Smooth muscle cell (in vitro differentiated cells): ENCODE measurements around the gene PRKD1. TPM values are rescaled to one million over a fixed set of nuclear protein-coding genes. Genes with fewer than 3 reads are reported as not detected.

Source experiments
- DNase-seq: peaks from one replicate; lab custom pipeline; 2025; ENCODE audit not compliant: unreplicated experiment; lab: John Stamatoyannopoulos, UW
- H2AFZ ChIP-seq: fragments of 200-600 bp; sonication (generic); 2 replicates; pipeline ENCODE4 v1.6.0; 2016; ENCODE audit warnings: antibody characterized with exemption, low read depth, mild to moderate bottlenecking
- H3F3A ChIP-seq: fragments of 200-600 bp; sonication (generic); 2 replicates; pipeline ENCODE4 v1.6.0; 2017; ENCODE audit warnings: antibody characterized with exemption, low read depth
- H3K27ac ChIP-seq: fragments of 200-600 bp; sonication (generic); 2 replicates; pipeline ENCODE4 v1.5.1; 2016; ENCODE audit warnings: low read depth, mild to moderate bottlenecking
- H3K27me3 ChIP-seq: fragments of 200-600 bp; sonication (generic); 2 replicates; pipeline ENCODE4 v1.6.1; 2016; ENCODE audit warnings: low read depth, mild to moderate bottlenecking
- H3K36me3 ChIP-seq: fragments of 200-600 bp; sonication (generic); 2 replicates; pipeline ENCODE4 v1.5.1; 2016; ENCODE audit warnings: low read depth
- H3K4me1 ChIP-seq: fragments of 200-600 bp; sonication (generic); 2 replicates; pipeline ENCODE4 v1.5.1; 2016; ENCODE audit warnings: low read depth
- H3K4me2 ChIP-seq: fragments of 200-600 bp; sonication (generic); 2 replicates; pipeline ENCODE4 v1.6.0; 2016; ENCODE audit warnings: mild to moderate bottlenecking
- H3K4me3 ChIP-seq: fragments of 200-600 bp; sonication (generic); 2 replicates; pipeline ENCODE4 v1.5.1; 2016; ENCODE audit warnings: mild to moderate bottlenecking
- H3K79me2 ChIP-seq: fragments of 200-600 bp; sonication (generic); 2 replicates; pipeline ENCODE4 v1.6.0; 2016; ENCODE audit warnings: low read depth, mild to moderate bottlenecking
- H3K9ac ChIP-seq: fragments of 200-600 bp; sonication (generic); 2 replicates; pipeline ENCODE4 v1.6.0; 2016; ENCODE audit warnings: low read depth
- H3K9me3 ChIP-seq: fragments of 200-600 bp; sonication (generic); replicated peaks from 2 replicates; pipeline ENCODE4 v1.5.1; 2016; ENCODE audit warnings: low read depth
- H4K20me1 ChIP-seq: fragments of 200-600 bp; sonication (generic); 2 replicates; pipeline ENCODE4 v1.6.0; 2016; ENCODE audit warnings: low read depth
- CTCF ChIP-seq: fragments of 200-600 bp; sonication (generic); IDR thresholded peaks from 2 replicates; pipeline ENCODE4 v1.5.1; 2017; ENCODE audit warnings: borderline replicate concordance, mild to moderate bottlenecking, antibody characterized with exemption; ENCODE audit not compliant: insufficient read depth, poor library complexity, severe bottlenecking
- WGBS: methylation state at CpG from one replicate; pipeline ENCODE4 v1.1.7; 2016; ENCODE audit warnings: low lambda C conversion rate; 5-methylcytosine and 5-hydroxymethylcytosine counted together
- polyA plus RNA-seq: library from polyadenylated mRNA; unstranded; fragments of >200 nt; fragmentation: Nextera tagmentation; extraction: Ambion mirVana; gene quantifications from 2 replicates; pipeline ENCODE4 v1.2.1, GENCODE V29; 2016
- total RNA-seq: library from RNA; depleted of rRNA; stranded (reverse); fragments of >200 nt; gene quantifications from 2 replicates; pipeline ENCODE4 v1.2.3, GENCODE V29; 2014

Gene PRKD1
- total and polyA plus RNA-seq, 2 experiments from 2014 or later, result 3.7 to 7.2 TPM

- Histone ChIP-seq H3F3A (no peaks in the 10 kb centered on the region), H4K20me1 (no peaks in the 10 kb centered on the region), H3K4me2 (no peak overlapping the region), H3K4me1 (no peaks in the 10 kb centered on the region), H3K79me2 (no peaks in the 10 kb centered on the region), H3K27ac (no peak overlapping the region), H3K9me3 (no peaks in the 10 kb centered on the region), H2AFZ (no peak overlapping the region), H3K27me3 (no peaks in the 10 kb centered on the region), H3K36me3 (no peaks in the 10 kb centered on the region), H3K9ac (no peak overlapping the region), H3K4me3 (no peak overlapping the region)
- no peak for TF ChIP-seq CTCF
- WGBS, result 97% methylated on average over 2 of the region's 2 CpGs
- no peak for DNase-seq
These were observed 97.8 kb downstream of the PRKD1 start for GRCh38 chr14:29829851-29830250.

GRCh38 chr14:29823816-29824215, 103.8 kb downstream of the PRKD1 start:
- no peak for DNase-seq
- Histone ChIP-seq H3K27me3 (no peaks in the 10 kb centered on the region), H3K4me3 (no peak overlapping the region), H3K4me1 (peaks cover 19% of the 10 kb centered on the region), H3K4me2 (no peak overlapping the region), H3K9ac (no peak overlapping the region), H2AFZ (no peak overlapping the region), H3K36me3 (no peaks in the 10 kb centered on the region), H3K27ac (no peak overlapping the region), H3K79me2 (peaks cover 4% of the 10 kb centered on the region), H3K9me3 (no peaks in the 10 kb centered on the region), H4K20me1 (peaks cover 7% of the 10 kb centered on the region), H3F3A (no peaks in the 10 kb centered on the region)
- 87% methylated on average over 5 of the region's 5 CpGs for WGBS
- TF ChIP-seq CTCF, result no peak

- no peak for TF ChIP-seq CTCF
- Histone ChIP-seq H3K4me2 (no peak overlapping the region), H3K79me2 (peaks cover 4% of the 10 kb centered on the region)
These were observed 105.3 kb downstream of the PRKD1 start for GRCh38 chr14:29822430-29822709.

GRCh38 chr14:29821661-29822429, 105.8 kb downstream of the PRKD1 start:
- TF ChIP-seq CTCF, result no peak

More at GRCh38 chr14:29822430-29822709, 105.3 kb downstream of the PRKD1 start:
- Histone ChIP-seq H3F3A (no peaks in the 10 kb centered on the region), H4K20me1 (peaks cover 7% of the 10 kb centered on the region), H3K27me3 (no peaks in the 10 kb centered on the region), H3K9ac (no peak overlapping the region), H3K4me3 (no peak overlapping the region), H3K9me3 (no peaks in the 10 kb centered on the region), H3K36me3 (no peaks in the 10 kb centered on the region), H2AFZ (no peak overlapping the region), H3K4me1 (peaks cover 19% of the 10 kb centered on the region), H3K27ac (no peak overlapping the region)
- no peak for DNase-seq

More at GRCh38 chr14:29821661-29822429, 105.8 kb downstream of the PRKD1 start:
- no peaks in the 10 kb centered on the region for H3F3A ChIP-seq
- H3K9me3 ChIP-seq, result no peaks in the 10 kb centered on the region
- H3K4me2 ChIP-seq, result no peak overlapping the region
- no peak overlapping the region for H3K4me3 ChIP-seq
- H3K27ac ChIP-seq, result no peak overlapping the region
- peaks cover 4% of the 10 kb centered on the region for H3K79me2 ChIP-seq
- peaks cover 7% of the 10 kb centered on the region for H4K20me1 ChIP-seq
- DNase-seq, result no peak
- no peak overlapping the region for H3K9ac ChIP-seq
- no peaks in the 10 kb centered on the region for H3K36me3 ChIP-seq
- H2AFZ ChIP-seq, result no peak overlapping the region
- H3K4me1 ChIP-seq, result peaks cover 19% of the 10 kb centered on the region
- no peaks in the 10 kb centered on the region for H3K27me3 ChIP-seq
- WGBS, result 92% methylated on average over 5 of the region's 5 CpGs
